GM12891 (cell line): ENCODE data around the gene PAQR7.

Source experiments
- DNase-seq: peaks from one replicate; pipeline ENCODE4 v3.0.0; 2011; ENCODE audit warnings: low spot score; ENCODE audit not compliant: insufficient read length
- FAIRE-seq: peaks from 2 replicates; lab custom pipeline; 2011; peaks lifted over from hg19 to GRCh38; lab: Jason Lieb, UNC
- PAX5 ChIP-seq: IDR thresholded peaks from 2 replicates; pipeline ENCODE4 v1.6.1; 2011; ENCODE audit warnings: low read length, moderate library complexity, mild to moderate bottlenecking; ENCODE audit not compliant: insufficient read depth, severe bottlenecking
- POLR2A ChIP-seq: IDR thresholded peaks from 2 replicates; pipeline ENCODE4 v1.6.1; 2011; ENCODE audit warnings: low read depth, low read length, control low read depth
- POLR2AphosphoS5 ChIP-seq: IDR thresholded peaks from 2 replicates; pipeline ENCODE4 v1.6.1; 2011; ENCODE audit warnings: low read depth, low read length, control low read depth
- POU2F2 ChIP-seq: IDR thresholded peaks from 2 replicates; pipeline ENCODE4 v1.6.1; 2011; ENCODE audit warnings: low read depth, mild to moderate bottlenecking, control low read depth, low read length, moderate library complexity
- SPI1 ChIP-seq: IDR thresholded peaks from 2 replicates; pipeline ENCODE4 v1.6.1; 2011; ENCODE audit warnings: low read depth, low read length, control low read depth
- TAF1 ChIP-seq: IDR thresholded peaks from 2 replicates; pipeline ENCODE4 v1.6.1; 2011; ENCODE audit warnings: low read depth, low read length, control low read depth

PAQR7 gene

GRCh38 chr1:25866288-25866687 is 9.2 kb downstream of the PAQR7 start:
- DNase-seq (no peak), FAIRE-seq (no peak)
- TF ChIP-seq SPI1 (no peak), POU2F2 (no peak), PAX5 (no peak), POLR2AphosphoS5 (no peak), POLR2A (no peak), TAF1 (no peak)

GRCh38 chr1:25864434-25864833 is 11.1 kb downstream of the PAQR7 start:
- FAIRE-seq (no peak), DNase-seq (no peak)
- TF ChIP-seq POLR2AphosphoS5 (no peak), POU2F2 (no peak), TAF1 (no peak), POLR2A (no peak), PAX5 (no peak), SPI1 (no peak)

GRCh38 chr1:25863486-25864262 is 11.8 kb downstream of the PAQR7 start:
- FAIRE-seq (no peak), DNase-seq (no peak)
- no peak for TF ChIP-seq POU2F2

GRCh38 chr1:25862785-25863485 is 12.6 kb downstream of the PAQR7 start:
- FAIRE-seq (no peak), DNase-seq (no peak)
- TF ChIP-seq PAX5, result no peak
- no peak for TF ChIP-seq TAF1
- TF ChIP-seq POLR2A, result no peak
- no peak for TF ChIP-seq SPI1
- TF ChIP-seq POU2F2, result no peak
- TF ChIP-seq POLR2AphosphoS5, result no peak

- no peak for DNase-seq
- no peak for TF ChIP-seq TAF1
- no peak for TF ChIP-seq POU2F2
- no peak for TF ChIP-seq SPI1
- no peak for TF ChIP-seq POLR2A
- no peak for TF ChIP-seq PAX5
- no peak for TF ChIP-seq POLR2AphosphoS5
- no peak for FAIRE-seq
Observed at GRCh38 chr1:25861316-25862286, 13.9 kb downstream of the PAQR7 start.

- FAIRE-seq (peak; percentile 97), DNase-seq (peak; percentile 94)
- TF ChIP-seq POLR2AphosphoS5 (peak; percentile 90), SPI1 (no peak; the same call in 1 of the 2 replicates), POU2F2 (peak; percentile 18; the same call in 1 of the 2 replicates), TAF1 (peak; percentile 98), POLR2A (peak; percentile 87), PAX5 (no peak)
Observed at GRCh38 chr1:25858906-25859789, 16.4 kb downstream of the PAQR7 start, which contains the start of gene AUNIP. Gene AUNIP (minus strand): TSS chr1:25859457. CDS start chr1:25859357, 100 bp downstream.

GRCh38 chr1:25858494-25858893 is 17.0 kb downstream of the PAQR7 start:
- no peak for TF ChIP-seq PAX5
- TF ChIP-seq POU2F2, result no peak
- TF ChIP-seq TAF1, result no peak
- no peak for TF ChIP-seq POLR2A
- TF ChIP-seq SPI1, result no peak
- TF ChIP-seq POLR2AphosphoS5, result no peak
- FAIRE-seq (peak; percentile 16), DNase-seq (no peak)

GRCh38 chr1:25856856-25857255 is 18.7 kb downstream of the PAQR7 start:
- TF ChIP-seq POLR2AphosphoS5, result no peak
- no peak for TF ChIP-seq SPI1
- no peak for TF ChIP-seq PAX5
- TF ChIP-seq POLR2A, result no peak
- no peak for TF ChIP-seq TAF1
- no peak for TF ChIP-seq POU2F2
- FAIRE-seq (no peak), DNase-seq (no peak)
